ENCODE measurements around the gene CAMTA1.

Gene CAMTA1

DNA sequence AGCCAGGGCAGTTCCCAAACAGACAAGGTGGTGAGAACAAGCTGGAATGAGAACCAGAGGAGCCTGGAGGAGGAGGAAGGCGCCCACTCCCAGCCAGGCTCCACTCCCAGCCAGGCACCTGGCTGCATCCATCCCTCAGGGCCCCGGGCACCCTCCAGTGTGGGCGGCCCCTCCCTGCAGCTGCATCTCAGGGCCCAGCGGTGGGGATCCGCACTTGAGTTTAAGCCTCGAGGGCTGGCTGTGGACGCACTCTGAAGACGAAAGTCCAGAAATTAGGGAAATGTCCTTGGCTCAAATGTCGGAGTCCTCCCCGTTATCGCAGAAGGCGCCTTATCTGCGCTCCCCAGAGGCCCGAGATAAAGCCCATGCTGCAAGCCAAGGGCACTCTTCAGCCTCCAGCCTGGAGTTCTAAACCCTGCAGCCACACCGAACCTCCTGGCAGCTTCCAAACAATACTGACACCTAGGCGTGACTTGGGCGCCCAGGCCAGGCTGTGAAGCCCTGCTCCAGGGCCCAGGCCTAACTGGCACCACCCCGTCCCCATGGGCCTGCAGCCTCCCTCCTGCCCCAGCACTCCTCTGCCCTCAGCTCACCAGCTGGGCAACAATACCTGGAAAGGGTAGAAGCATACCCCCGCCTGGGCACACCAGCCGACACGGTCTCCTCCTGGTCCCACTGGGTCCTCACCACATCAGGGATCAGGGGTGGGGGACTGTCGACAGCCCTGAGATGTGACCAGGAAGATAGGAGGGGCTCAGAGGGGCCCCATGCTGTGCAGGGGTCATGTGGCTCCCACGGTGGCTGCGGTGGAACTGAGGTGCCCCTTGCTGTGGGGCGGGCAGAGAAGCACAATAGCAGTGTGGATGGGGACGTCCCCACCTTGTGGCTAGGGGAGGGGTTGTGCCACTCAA lies 801.0 kb downstream of the CAMTA1 start:
- H3K4me1 Mint-ChIP-seq: no peaks in the 10 kb centered on the region
- H3K9me3 Mint-ChIP-seq: no peaks in the 10 kb centered on the region
- H3K27me3 Mint-ChIP-seq: no peaks in the 10 kb centered on the region
- no peaks in the 10 kb centered on the region for H3K36me3 Mint-ChIP-seq
- no peak overlapping the region for H3K27ac Mint-ChIP-seq
- H3K4me3 Mint-ChIP-seq: no peak overlapping the region

DNA sequence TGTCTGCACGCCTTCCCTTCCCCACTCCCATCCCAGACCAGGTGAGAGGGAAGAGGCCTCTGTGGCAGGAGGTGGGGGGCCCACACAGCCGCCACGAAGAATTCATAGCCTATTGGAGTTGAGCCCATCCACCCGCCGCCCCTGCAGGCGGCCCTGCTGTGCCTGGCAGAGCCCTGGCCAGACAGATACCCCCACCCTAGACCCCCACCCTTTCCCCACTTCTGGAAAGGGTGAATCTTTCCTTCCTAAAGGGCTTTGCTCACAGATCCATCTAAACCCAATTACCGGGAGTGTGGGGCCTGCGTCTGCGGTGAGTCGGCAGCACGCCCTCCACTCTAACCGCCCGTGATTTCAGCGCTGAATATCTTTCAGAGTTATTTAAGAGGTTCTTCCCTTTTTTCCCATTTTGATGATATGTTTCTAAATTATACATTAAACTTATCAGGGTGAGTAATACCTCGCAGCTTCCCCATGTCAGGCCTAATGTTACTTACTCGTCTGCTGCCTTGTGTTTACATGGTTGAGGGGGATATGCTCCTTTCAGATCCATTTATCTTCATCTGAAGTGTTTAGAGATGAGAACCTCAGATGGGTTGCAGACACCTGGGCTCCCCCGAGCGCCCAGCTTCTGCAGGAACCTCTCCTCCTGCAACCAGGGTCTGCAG lies 802.0 kb downstream of the CAMTA1 start:
- Mint-ChIP-seq H3K27ac (no peak overlapping the region), H3K27me3 (no peaks in the 10 kb centered on the region), H3K36me3 (no peaks in the 10 kb centered on the region), H3K4me3 (no peak overlapping the region), H3K9me3 (no peaks in the 10 kb centered on the region), H3K4me1 (no peaks in the 10 kb centered on the region)

GRCh38 chr1:7587773-7588456 lies 802.7 kb downstream of the CAMTA1 start:
- Mint-ChIP-seq H3K36me3 (no peaks in the 10 kb centered on the region), H3K27me3 (no peaks in the 10 kb centered on the region), H3K9me3 (no peaks in the 10 kb centered on the region), H3K27ac (no peak overlapping the region), H3K4me3 (no peak overlapping the region), H3K4me1 (no peaks in the 10 kb centered on the region)

DNA sequence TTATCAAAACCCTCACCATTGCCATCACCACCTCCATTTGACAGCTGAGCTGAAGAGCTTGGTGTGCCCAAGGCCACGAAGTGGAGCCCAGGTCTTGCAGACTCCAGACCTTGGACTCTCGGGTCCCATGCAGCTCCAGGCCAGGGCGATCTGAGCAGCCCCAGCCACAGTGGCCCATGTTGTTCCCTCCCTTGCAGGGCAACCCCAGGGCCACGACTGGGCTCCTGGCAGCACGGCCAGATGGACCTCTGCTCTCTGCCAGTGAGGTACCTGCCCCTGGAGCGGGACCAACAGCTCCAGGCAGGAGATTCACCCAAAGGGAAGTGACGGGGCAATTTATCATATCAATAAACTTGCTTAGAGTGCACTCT lies 803.2 kb downstream of the CAMTA1 start:
- no peak overlapping the region for H3K27ac Mint-ChIP-seq
- H3K4me3 Mint-ChIP-seq: no peak overlapping the region
- no peaks in the 10 kb centered on the region for H3K27me3 Mint-ChIP-seq
- no peaks in the 10 kb centered on the region for H3K9me3 Mint-ChIP-seq
- H3K36me3 Mint-ChIP-seq: no peaks in the 10 kb centered on the region
- no peaks in the 10 kb centered on the region for H3K4me1 Mint-ChIP-seq

- no peak overlapping the region for H3K27ac Mint-ChIP-seq
- H3K9me3 Mint-ChIP-seq: no peaks in the 10 kb centered on the region
- no peaks in the 10 kb centered on the region for H3K4me1 Mint-ChIP-seq
- no peaks in the 10 kb centered on the region for H3K36me3 Mint-ChIP-seq
- no peak overlapping the region for H3K4me3 Mint-ChIP-seq
- no peaks in the 10 kb centered on the region for H3K27me3 Mint-ChIP-seq
Measured at GRCh38 chr1:7589080-7589735, 804.0 kb downstream of the CAMTA1 start.

- Mint-ChIP-seq H3K36me3 (no peaks in the 10 kb centered on the region), H3K4me1 (no peaks in the 10 kb centered on the region), H3K9me3 (no peaks in the 10 kb centered on the region), H3K27ac (no peak overlapping the region), H3K4me3 (no peak overlapping the region), H3K27me3 (no peaks in the 10 kb centered on the region)
Measured at GRCh38 chr1:7589774-7590425, 804.6 kb downstream of the CAMTA1 start.

DNA sequence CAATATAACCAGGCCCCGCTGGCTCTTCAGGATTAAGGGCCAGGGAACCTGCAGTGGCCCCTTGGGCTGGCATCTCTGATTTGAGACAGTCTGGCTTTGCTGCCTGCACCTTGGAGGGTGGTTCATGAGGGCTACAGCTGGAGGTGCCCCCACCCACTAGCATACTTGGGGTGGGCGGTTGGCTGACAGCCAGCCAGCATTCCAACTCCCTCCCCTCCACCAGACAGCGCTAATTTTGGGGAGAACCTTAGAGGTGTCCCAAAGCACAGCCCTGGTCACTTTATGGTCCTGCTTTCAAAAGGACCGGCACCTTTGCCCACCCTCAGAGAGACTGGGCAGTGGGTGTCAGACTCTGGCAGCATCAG lies 805.2 kb downstream of the CAMTA1 start:
- Mint-ChIP-seq H3K4me1 (no peaks in the 10 kb centered on the region), H3K9me3 (no peaks in the 10 kb centered on the region), H3K27ac (no peak overlapping the region), H3K4me3 (no peak overlapping the region), H3K36me3 (no peaks in the 10 kb centered on the region), H3K27me3 (no peaks in the 10 kb centered on the region)

DNA sequence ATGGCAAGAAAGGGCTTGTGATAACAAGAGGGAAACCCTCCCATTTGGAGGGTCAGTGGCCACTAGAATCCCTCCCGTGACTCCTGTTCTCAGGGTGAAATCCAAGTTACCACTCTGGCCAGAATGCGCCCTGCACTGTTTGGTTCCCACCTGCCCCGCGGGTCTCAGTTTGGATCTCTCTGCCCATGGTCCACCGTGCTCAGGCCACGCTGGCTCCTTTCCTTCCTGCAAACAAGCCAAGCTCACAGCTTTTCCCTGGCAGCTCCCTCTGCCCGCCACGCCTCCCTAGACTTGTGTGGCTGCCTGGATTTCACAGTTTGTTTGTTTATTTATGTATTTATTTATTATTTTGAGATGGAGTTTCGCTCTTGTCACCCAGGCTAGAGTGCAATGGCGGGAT lies 806.3 kb downstream of the CAMTA1 start:
- Mint-ChIP-seq H3K36me3 (no peaks in the 10 kb centered on the region), H3K9me3 (no peaks in the 10 kb centered on the region), H3K27ac (no peak overlapping the region), H3K27me3 (no peaks in the 10 kb centered on the region), H3K4me3 (no peak overlapping the region), H3K4me1 (no peaks in the 10 kb centered on the region)

- Mint-ChIP-seq H3K27me3 (no peaks in the 10 kb centered on the region), H3K36me3 (no peaks in the 10 kb centered on the region), H3K9me3 (no peaks in the 10 kb centered on the region), H3K4me3 (no peak overlapping the region), H3K27ac (no peak overlapping the region), H3K4me1 (no peaks in the 10 kb centered on the region)
Measured at GRCh38 chr1:7592120-7592798, 807.0 kb downstream of the CAMTA1 start.

DNA sequence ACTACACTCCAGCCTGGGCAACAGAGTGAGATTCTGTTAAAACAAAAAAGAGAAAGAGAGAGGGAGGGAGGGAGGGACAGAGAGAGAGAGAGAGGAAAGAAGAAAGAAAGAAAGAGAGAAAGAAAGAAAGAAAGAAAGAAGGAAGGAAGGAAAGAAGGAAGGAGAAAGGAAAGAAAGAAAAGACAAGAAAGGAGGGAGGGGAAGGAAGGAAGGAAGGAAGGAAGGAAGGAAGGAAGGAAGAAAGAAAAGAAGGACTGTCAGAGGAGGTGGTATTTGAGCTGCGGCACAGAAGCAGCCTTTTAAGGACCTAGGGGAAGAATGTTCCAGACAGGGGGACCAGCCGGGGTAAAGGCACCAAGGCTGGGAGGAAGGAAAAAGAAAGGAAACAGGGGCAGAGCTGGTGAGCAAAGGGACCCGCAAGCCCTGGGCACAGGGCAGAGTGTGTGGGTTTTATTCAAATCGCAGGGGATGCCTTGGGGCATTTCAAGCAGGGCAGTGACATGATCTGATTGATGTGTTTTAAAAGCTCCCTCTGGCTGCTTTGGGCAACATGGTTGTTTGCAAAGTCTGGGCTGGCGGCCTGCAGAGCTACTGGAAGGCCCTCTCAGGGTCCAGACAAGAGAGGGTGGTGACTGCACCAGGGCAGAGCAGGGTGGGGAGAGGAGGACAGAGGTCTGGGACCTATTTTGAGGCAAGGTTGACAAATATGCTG lies 808.9 kb downstream of the CAMTA1 start:
- H3K4me1 Mint-ChIP-seq: no peaks in the 10 kb centered on the region
- no peak overlapping the region for H3K27ac Mint-ChIP-seq
- H3K36me3 Mint-ChIP-seq: no peaks in the 10 kb centered on the region
- no peaks in the 10 kb centered on the region for H3K9me3 Mint-ChIP-seq
- no peak overlapping the region for H3K4me3 Mint-ChIP-seq
- no peaks in the 10 kb centered on the region for H3K27me3 Mint-ChIP-seq

DNA sequence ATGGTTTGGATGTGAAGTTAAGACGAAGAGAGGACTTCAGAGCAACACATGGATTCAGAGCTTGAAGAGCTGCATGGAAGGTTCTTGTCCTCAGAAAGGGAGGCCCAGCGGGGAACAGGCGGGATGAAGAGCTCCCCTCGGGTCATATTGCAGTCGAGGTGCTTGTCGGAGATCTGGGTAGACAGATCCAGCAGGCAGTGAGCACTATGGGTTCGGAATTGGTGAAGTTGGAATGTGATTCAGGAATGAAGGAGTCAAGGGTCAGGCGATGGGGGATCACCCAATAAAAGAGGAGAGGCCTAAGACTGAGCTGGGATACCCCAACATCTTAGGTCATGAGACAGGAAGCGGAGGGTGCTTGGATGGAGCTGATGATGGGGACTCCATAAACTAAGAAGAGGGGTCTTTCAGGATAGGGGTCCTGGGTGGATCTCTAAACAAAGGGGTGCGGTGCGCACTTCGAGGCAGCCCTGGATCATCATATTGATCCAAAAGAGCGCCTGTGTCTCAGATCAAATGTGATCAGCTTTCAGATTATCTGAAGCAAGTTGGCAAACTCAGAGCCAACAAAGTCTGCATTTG lies 809.6 kb downstream of the CAMTA1 start:
- Mint-ChIP-seq H3K4me1 (no peaks in the 10 kb centered on the region), H3K9me3 (no peaks in the 10 kb centered on the region), H3K27me3 (no peaks in the 10 kb centered on the region), H3K27ac (no peak overlapping the region), H3K36me3 (no peaks in the 10 kb centered on the region), H3K4me3 (no peak overlapping the region)

DNA sequence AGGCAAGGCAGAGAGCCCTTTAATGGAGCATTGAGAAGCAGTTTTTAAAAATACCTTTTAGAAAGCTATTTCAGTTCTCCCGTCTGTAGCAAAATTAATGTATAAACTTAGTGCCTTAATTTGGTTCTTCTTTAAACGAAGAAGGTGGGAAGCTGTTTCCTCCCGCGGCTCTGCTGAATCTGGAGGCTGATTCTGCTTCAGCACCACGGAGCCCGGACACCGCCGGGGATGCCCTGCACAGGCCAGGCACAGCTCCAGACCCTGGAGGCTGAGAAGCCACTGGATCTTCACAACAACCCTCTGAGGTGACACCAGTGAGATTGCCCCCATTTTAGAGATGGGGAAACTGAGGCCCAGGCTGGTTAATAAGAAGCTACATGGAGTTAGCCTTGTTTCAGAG lies 810.1 kb downstream of the CAMTA1 start:
- Mint-ChIP-seq H3K27me3 (no peaks in the 10 kb centered on the region), H3K4me1 (no peaks in the 10 kb centered on the region), H3K4me3 (no peak overlapping the region)

DNA sequence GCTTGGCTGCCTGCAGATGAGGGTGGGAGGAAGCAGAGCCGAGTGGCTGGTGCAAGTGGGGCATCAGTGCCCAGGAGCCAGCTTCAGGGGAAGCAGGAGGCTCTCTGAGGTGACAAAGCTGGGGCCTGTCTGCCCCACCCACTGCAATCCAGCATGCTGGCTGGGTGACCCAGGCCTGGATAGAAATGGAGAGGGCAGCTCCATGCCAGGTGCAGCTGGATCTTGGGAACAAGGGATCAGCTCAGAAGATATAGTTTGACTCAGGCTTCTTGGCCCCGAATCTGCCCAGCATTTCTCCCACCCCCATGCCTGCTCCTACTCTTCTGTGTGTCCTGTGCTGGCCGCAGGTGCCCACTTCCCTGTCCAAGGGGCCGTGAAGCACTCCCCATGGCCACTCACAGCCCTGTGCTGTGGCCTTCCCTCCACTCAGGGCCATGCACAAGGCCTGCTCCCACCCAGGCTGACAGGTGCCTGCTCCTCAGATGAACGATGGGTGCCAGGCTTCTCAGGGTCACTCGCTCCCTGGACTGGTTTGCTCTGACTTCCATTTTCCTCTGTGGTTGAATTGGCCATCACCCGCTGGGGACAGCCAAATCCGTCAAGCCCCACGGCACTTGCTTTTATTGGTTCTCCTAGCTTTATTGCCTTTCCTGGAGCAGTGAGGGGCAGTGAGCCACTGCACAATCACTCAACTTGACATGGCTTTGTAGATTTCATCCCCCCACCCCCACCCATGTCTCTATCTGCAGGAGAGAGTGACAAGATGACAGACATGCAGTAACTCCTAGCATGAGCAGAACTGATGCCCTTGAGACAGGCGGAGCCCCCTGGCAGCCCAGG lies 811.1 kb downstream of the CAMTA1 start:
- Mint-ChIP-seq H3K4me3 (no peak overlapping the region), H3K27me3 (no peaks in the 10 kb centered on the region), H3K27ac (no peak overlapping the region), H3K4me1 (no peaks in the 10 kb centered on the region), H3K9me3 (no peaks in the 10 kb centered on the region), H3K36me3 (no peaks in the 10 kb centered on the region)

More for the DNA sequence above, 810.1 kb downstream of the CAMTA1 start:
- Mint-ChIP-seq H3K36me3 (no peaks in the 10 kb centered on the region), H3K9me3 (no peaks in the 10 kb centered on the region), H3K27ac (no peak overlapping the region)
